ENCODE results near the gene HSPA12A. TPM values are rescaled to one million over a fixed set of nuclear protein-coding genes. Genes with fewer than 3 reads are reported as not detected.

The HSPA12A gene
- total RNA-seq, 2 donors from 2014 or later, result 5.7 to 19.4 TPM

GRCh38 chr10:116704926-116705325, 37.4 kb downstream of the HSPA12A start:
- 63% methylated on average over 11 of the region's 11 CpGs for WGBS
- no peaks in the 10 kb centered on the region for H3K36me3 ChIP-seq
- H3K27ac ChIP-seq, result no peak overlapping the region
- H3K9me3 ChIP-seq, result no peaks in the 10 kb centered on the region
- intact Hi-C loops (cut with DNase I), result no loop called here
- no peak overlapping the region for H3K4me3 ChIP-seq
- DNase-seq (ENCODE audit: low spot score), result no peak
- no peaks in the 10 kb centered on the region for H3K27me3 ChIP-seq (replicated peaks; ENCODE audit: insufficient read depth)
- TF ChIP-seq POLR2AphosphoS5 (IDR thresholded peaks at IDR 0.05) (no peak), CTCF (IDR thresholded peaks at IDR 0.05) (no peak), POLR2A (IDR thresholded peaks at IDR 0.05) (no peak)
- H3K4me1 ChIP-seq (replicated peaks), result no peaks in the 10 kb centered on the region

- H3K27ac ChIP-seq, result no peak overlapping the region
- H3K4me3 ChIP-seq, result no peak overlapping the region
- no peaks in the 10 kb centered on the region for H3K36me3 ChIP-seq
- H3K9me3 ChIP-seq, result no peaks in the 10 kb centered on the region
- TF ChIP-seq POLR2A (IDR thresholded peaks at IDR 0.05) (no peak), POLR2AphosphoS5 (IDR thresholded peaks at IDR 0.05) (no peak), CTCF (IDR thresholded peaks at IDR 0.05) (no peak)
- H3K4me1 ChIP-seq (replicated peaks), result no peaks in the 10 kb centered on the region
- H3K27me3 ChIP-seq (replicated peaks; ENCODE audit: insufficient read depth), result no peaks in the 10 kb centered on the region
- intact Hi-C loops (cut with DNase I), result no loop called here
- 89% methylated on average over 9 of the region's 9 CpGs for WGBS
- DNase-seq (ENCODE audit: low spot score), result no peak
Observed at GRCh38 chr10:116702165-116702564, 40.2 kb downstream of the HSPA12A start.

GRCh38 chr10:116699471-116700150, 42.8 kb downstream of the HSPA12A start:
- DNase-seq (ENCODE audit: low spot score), result no peak
- TF ChIP-seq POLR2A (IDR thresholded peaks at IDR 0.05), result no peak
- TF ChIP-seq CTCF (IDR thresholded peaks at IDR 0.05), result no peak
- TF ChIP-seq POLR2AphosphoS5 (IDR thresholded peaks at IDR 0.05), result no peak
- Histone ChIP-seq H3K36me3 (no peaks in the 10 kb centered on the region), H3K27ac (no peak overlapping the region), H3K4me3 (no peak overlapping the region), H3K4me1 (replicated peaks) (no peaks in the 10 kb centered on the region), H3K9me3 (no peaks in the 10 kb centered on the region), H3K27me3 (replicated peaks; ENCODE audit: insufficient read depth) (no peaks in the 10 kb centered on the region)
- 75% methylated on average over 5 of the region's 5 CpGs for WGBS
- intact Hi-C loops (cut with DNase I), result no loop called here

- Histone ChIP-seq H3K4me3 (no peak overlapping the region), H3K27ac (no peak overlapping the region), H3K36me3 (no peaks in the 10 kb centered on the region), H3K4me1 (replicated peaks) (no peaks in the 10 kb centered on the region), H3K27me3 (replicated peaks; ENCODE audit: insufficient read depth) (no peaks in the 10 kb centered on the region), H3K9me3 (no peaks in the 10 kb centered on the region)
- WGBS, result 89% methylated on average over 9 of the region's 9 CpGs
- TF ChIP-seq POLR2AphosphoS5 (IDR thresholded peaks at IDR 0.05) (no peak), POLR2A (IDR thresholded peaks at IDR 0.05) (no peak), CTCF (IDR thresholded peaks at IDR 0.05) (no peak)
- intact Hi-C loops (cut with DNase I), result no loop called here
- DNase-seq (ENCODE audit: low spot score), result no peak
Observed at GRCh38 chr10:116699049-116699448, 43.3 kb downstream of the HSPA12A start.

- no peak for DNase-seq (ENCODE audit: low spot score)
- no peaks in the 10 kb centered on the region for H3K4me1 ChIP-seq (replicated peaks)
- intact Hi-C loops (cut with DNase I), result no loop called here
- no peaks in the 10 kb centered on the region for H3K36me3 ChIP-seq
- H3K27ac ChIP-seq, result no peak overlapping the region
- H3K4me3 ChIP-seq, result no peak overlapping the region
- H3K9me3 ChIP-seq, result no peaks in the 10 kb centered on the region
- H3K27me3 ChIP-seq (replicated peaks; ENCODE audit: insufficient read depth), result no peaks in the 10 kb centered on the region
- TF ChIP-seq CTCF (IDR thresholded peaks at IDR 0.05) (no peak), POLR2AphosphoS5 (IDR thresholded peaks at IDR 0.05) (no peak), POLR2A (IDR thresholded peaks at IDR 0.05) (no peak)
- 89% methylated on average over 9 of the region's 9 CpGs for WGBS
Observed at GRCh38 chr10:116698364-116698763, 44.0 kb downstream of the HSPA12A start.

Measured in prostate gland (tissue), 2 donors.